Smooth muscle cell (in vitro differentiated cells): ENCODE data around the gene IFT22. TPM values are rescaled to one million over a fixed set of nuclear protein-coding genes. Genes with fewer than 3 reads are reported as not detected.
"Not testable (repeated sequence)": the region's sequence is repeated elsewhere in the genome, so short reads cannot be mapped to it uniquely, and the experiment has no call there.

Source experiments
- DNase-seq: peaks from one replicate; lab custom pipeline; 2025; ENCODE audit not compliant: unreplicated experiment; lab: John Stamatoyannopoulos, UW
- H2AFZ ChIP-seq: fragments of 200-600 bp; sonication (generic); 2 replicates; pipeline ENCODE4 v1.6.0; 2016; ENCODE audit warnings: antibody characterized with exemption, low read depth, mild to moderate bottlenecking
- H3F3A ChIP-seq: fragments of 200-600 bp; sonication (generic); 2 replicates; pipeline ENCODE4 v1.6.0; 2017; ENCODE audit warnings: antibody characterized with exemption, low read depth
- H3K27ac ChIP-seq: fragments of 200-600 bp; sonication (generic); 2 replicates; pipeline ENCODE4 v1.5.1; 2016; ENCODE audit warnings: low read depth, mild to moderate bottlenecking
- H3K27me3 ChIP-seq: fragments of 200-600 bp; sonication (generic); 2 replicates; pipeline ENCODE4 v1.6.1; 2016; ENCODE audit warnings: low read depth, mild to moderate bottlenecking
- H3K36me3 ChIP-seq: fragments of 200-600 bp; sonication (generic); 2 replicates; pipeline ENCODE4 v1.5.1; 2016; ENCODE audit warnings: low read depth
- H3K4me1 ChIP-seq: fragments of 200-600 bp; sonication (generic); 2 replicates; pipeline ENCODE4 v1.5.1; 2016; ENCODE audit warnings: low read depth
- H3K4me2 ChIP-seq: fragments of 200-600 bp; sonication (generic); 2 replicates; pipeline ENCODE4 v1.6.0; 2016; ENCODE audit warnings: mild to moderate bottlenecking
- H3K4me3 ChIP-seq: fragments of 200-600 bp; sonication (generic); 2 replicates; pipeline ENCODE4 v1.5.1; 2016; ENCODE audit warnings: mild to moderate bottlenecking
- H3K79me2 ChIP-seq: fragments of 200-600 bp; sonication (generic); 2 replicates; pipeline ENCODE4 v1.6.0; 2016; ENCODE audit warnings: low read depth, mild to moderate bottlenecking
- H3K9ac ChIP-seq: fragments of 200-600 bp; sonication (generic); 2 replicates; pipeline ENCODE4 v1.6.0; 2016; ENCODE audit warnings: low read depth
- H3K9me3 ChIP-seq: fragments of 200-600 bp; sonication (generic); replicated peaks from 2 replicates; pipeline ENCODE4 v1.5.1; 2016; ENCODE audit warnings: low read depth
- H4K20me1 ChIP-seq: fragments of 200-600 bp; sonication (generic); 2 replicates; pipeline ENCODE4 v1.6.0; 2016; ENCODE audit warnings: low read depth
- CTCF ChIP-seq: fragments of 200-600 bp; sonication (generic); IDR thresholded peaks from 2 replicates; pipeline ENCODE4 v1.5.1; 2017; ENCODE audit warnings: borderline replicate concordance, mild to moderate bottlenecking, antibody characterized with exemption; ENCODE audit not compliant: insufficient read depth, poor library complexity, severe bottlenecking
- WGBS: methylation state at CpG from one replicate; pipeline ENCODE4 v1.1.7; 2016; ENCODE audit warnings: low lambda C conversion rate; 5-methylcytosine and 5-hydroxymethylcytosine counted together
- polyA plus RNA-seq: library from polyadenylated mRNA; unstranded; fragments of >200 nt; fragmentation: Nextera tagmentation; extraction: Ambion mirVana; gene quantifications from 2 replicates; pipeline ENCODE4 v1.2.1, GENCODE V29; 2016
- small RNA-seq: library from RNA; depleted of rRNA; stranded (forward); fragments of <200 nt; gene quantifications from one replicate; pipeline ENCODE3, GENCODE V24; 2014
- total RNA-seq: library from RNA; depleted of rRNA; stranded (reverse); fragments of >200 nt; gene quantifications from 2 replicates; pipeline ENCODE4 v1.2.3, GENCODE V29; 2014

IFT22 gene
- total and polyA plus RNA-seq, 2 experiments from 2014 or later = 36.8 to 51.9 TPM

GRCh38 chr7:101265622-101266516 is 55.7 kb downstream of the IFT22 start:
- Histone ChIP-seq H3K27ac (no peak overlapping the region), H4K20me1 (no peaks in the 10 kb centered on the region), H3K4me2 (no peak overlapping the region), H3K4me1 (no peaks in the 10 kb centered on the region), H3K27me3 (no peaks in the 10 kb centered on the region), H3K79me2 (no peaks in the 10 kb centered on the region), H3K4me3 (no peak overlapping the region), H3K9me3 (no peaks in the 10 kb centered on the region), H2AFZ (no peak overlapping the region), H3F3A (no peaks in the 10 kb centered on the region), H3K36me3 (no peaks in the 10 kb centered on the region), H3K9ac (no peak overlapping the region)
- 91% methylated on average over 17 of the region's 17 CpGs for whole genome bisulfite sequencing
- DNase-seq = no peak
- no peak for TF ChIP-seq CTCF

DNA sequence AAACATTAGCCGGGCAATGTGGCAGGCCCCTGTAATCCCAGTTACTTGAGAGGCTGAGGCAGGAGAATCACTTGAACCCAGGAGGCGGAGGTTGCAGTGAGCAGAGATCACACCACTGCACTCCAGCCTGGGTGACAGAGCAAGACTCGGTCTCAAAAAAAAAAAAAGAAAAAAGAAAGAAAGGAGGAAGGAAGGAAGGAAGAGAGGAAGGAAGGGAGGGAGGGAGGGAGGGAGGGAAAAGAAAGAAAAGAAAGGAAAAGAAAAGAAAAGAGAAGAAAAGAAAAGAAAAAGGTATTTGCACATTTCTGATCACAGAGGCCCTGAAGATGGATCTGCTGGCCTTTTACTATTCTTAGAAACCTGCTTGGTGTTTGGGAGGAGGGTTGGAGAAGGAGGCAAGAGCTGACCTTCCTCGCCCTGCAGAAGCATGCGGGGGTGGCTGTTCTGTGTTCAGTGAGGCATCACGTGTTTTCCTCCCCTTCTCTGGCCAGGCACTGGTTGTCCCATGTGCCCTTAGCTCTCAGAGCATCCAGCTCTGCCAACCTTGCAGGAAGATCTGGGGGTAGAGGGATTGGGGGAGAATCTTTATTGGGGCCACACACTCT is 57.4 kb downstream of the IFT22 start:
- H2AFZ ChIP-seq, H3K27ac ChIP-seq, H3K9me3 ChIP-seq, H3K4me2 ChIP-seq, H3K36me3 ChIP-seq, DNase-seq, H3K27me3 ChIP-seq, H3F3A ChIP-seq, H3K9ac ChIP-seq, H3K79me2 ChIP-seq, H4K20me1 ChIP-seq, H3K4me3 ChIP-seq, H3K4me1 ChIP-seq: not testable (repeated sequence)
- 63% methylated on average over 5 of the region's 6 CpGs for WGBS

Small RNA genes lying within 50 kb of the gene (small RNA-seq; reads per million reads assigned to genes)
- not detected for gene RNU6-1104P

Other genes with a start within 250 kb of the IFT22 start
- gene TRIM56, start 236.3 kb downstream of the IFT22 start, total RNA-seq = 2.5 and 5.4 TPM in 2 replicates
- 11.0 and 11.2 TPM in 2 replicates for gene TRIM56, start 236.3 kb downstream of the IFT22 start, polyA plus RNA-seq
- gene SERPINE1, start 194.7 kb downstream of the IFT22 start, total RNA-seq = 387 and 435 TPM in 2 replicates
- 460 and 495 TPM in 2 replicates for gene SERPINE1, start 194.7 kb downstream of the IFT22 start, polyA plus RNA-seq
- 104 and 105 TPM in 2 replicates for gene AP1S1, start 167.3 kb downstream of the IFT22 start, total RNA-seq
- gene AP1S1, start 167.3 kb downstream of the IFT22 start, polyA plus RNA-seq = 44.0 and 51.2 TPM in 2 replicates
- gene VGF, start 156.2 kb downstream of the IFT22 start, total RNA-seq = 0.85 TPM in 1 of 2 replicates, not detected in the other
- gene VGF, start 156.2 kb downstream of the IFT22 start, polyA plus RNA-seq = 0.20 and 0.25 TPM in 2 replicates
- gene NAT16, start 141.5 kb downstream of the IFT22 start, total RNA-seq = not detected in 2 replicates
- not detected in 2 replicates for gene NAT16, start 141.5 kb downstream of the IFT22 start, polyA plus RNA-seq
- gene MOGAT3, start 120.8 kb downstream of the IFT22 start, total RNA-seq = not detected in 2 replicates
- 0.38 TPM in 1 of 2 replicates, not detected in the other for gene MOGAT3, start 120.8 kb downstream of the IFT22 start, polyA plus RNA-seq
- gene PLOD3, start 104.2 kb downstream of the IFT22 start, total RNA-seq = 58.4 and 63.5 TPM in 2 replicates
- 150 and 168 TPM in 2 replicates for gene PLOD3, start 104.2 kb downstream of the IFT22 start, polyA plus RNA-seq
- 100 and 102 TPM in 2 replicates for gene ZNHIT1, start 103.6 kb downstream of the IFT22 start, total RNA-seq
- 116 and 123 TPM in 2 replicates for gene ZNHIT1, start 103.6 kb downstream of the IFT22 start, polyA plus RNA-seq
- gene CLDN15, start 84.0 kb downstream of the IFT22 start, total RNA-seq = 4.0 and 12.2 TPM in 2 replicates
- 3.0 and 8.7 TPM in 2 replicates for gene CLDN15, start 84.0 kb downstream of the IFT22 start, polyA plus RNA-seq
- gene FIS1, start 76.7 kb downstream of the IFT22 start, total RNA-seq = 97.7 and 98.4 TPM in 2 replicates
- 174 and 200 TPM in 2 replicates for gene FIS1, start 76.7 kb downstream of the IFT22 start, polyA plus RNA-seq
- 4.9 and 6.1 TPM in 2 replicates for gene COL26A1, start 41.1 kb upstream of the IFT22 start, total RNA-seq
- 7.4 and 13.2 TPM in 2 replicates for gene COL26A1, start 41.1 kb upstream of the IFT22 start, polyA plus RNA-seq